ENCODE results near the gene MYO1E. TPM values are rescaled to one million over a fixed set of nuclear protein-coding genes. Genes with fewer than 3 reads are reported as not detected.

MYO1E gene
- total and polyA plus RNA-seq, 2 of the 8 experiments (the other 6 are each of a cell fraction or from before 2014, with no cell fraction given) = 19.6 to 142 TPM

DNA sequence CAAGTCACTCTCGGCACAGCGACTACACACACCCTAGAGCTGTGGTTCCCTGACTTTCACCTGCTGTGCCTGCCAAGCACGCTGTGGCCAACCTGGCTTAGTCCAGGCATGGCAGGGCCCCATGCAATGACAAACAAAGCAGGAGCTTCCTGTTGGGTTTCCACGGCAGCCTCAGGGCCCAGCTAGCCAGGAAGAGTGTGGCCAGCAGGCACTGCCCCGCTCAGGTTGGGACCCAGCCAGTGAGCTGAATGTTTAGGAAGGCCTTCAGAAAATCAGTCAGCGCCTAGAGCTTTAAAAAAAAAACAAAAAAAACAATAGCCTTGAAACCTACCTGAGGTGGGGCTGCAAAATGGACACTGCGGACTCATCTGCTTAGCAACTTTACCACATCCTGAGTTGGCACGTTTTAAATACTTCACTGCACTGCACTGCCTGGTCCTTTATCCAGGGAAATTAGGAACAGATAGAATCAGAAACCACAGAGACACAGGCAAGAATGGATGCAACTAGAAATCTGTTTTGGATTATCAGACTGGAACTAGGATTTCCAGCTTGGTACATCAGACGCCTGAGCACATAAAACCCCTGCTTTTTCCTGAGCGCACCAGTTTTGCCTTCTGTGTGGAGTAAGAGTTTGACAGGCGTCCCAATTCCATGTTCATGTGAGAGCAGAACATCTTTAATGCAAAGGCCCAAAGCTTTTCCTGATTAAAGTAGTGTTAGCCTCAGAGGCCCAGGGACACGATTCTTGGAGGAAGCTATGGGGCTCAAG lies 202.2 kb downstream of the MYO1E start (continued):
- TF ChIP-seq E2F6 (IDR thresholded peaks at IDR 0.05) (no peak), RBBP5 (IDR thresholded peaks at IDR 0.05; ENCODE audit: borderline replicate concordance, low read depth, low read length) (no peak), CHD7 (IDR thresholded peaks at IDR 0.05; ENCODE audit: insufficient replicate concordance, low read length) (no peak), TAF1 (IDR thresholded peaks at IDR 0.05; ENCODE audit: low read depth, low read length) (no peak), EP300 (IDR thresholded peaks at IDR 0.05; ENCODE audit: borderline replicate concordance in 1 of 2, low read depth in 2 of 2, low read length in 2 of 2) (no peak), TBP (IDR thresholded peaks at IDR 0.05; ENCODE audit: low read depth, low read length) (no peak), GABPA (IDR thresholded peaks at IDR 0.05; ENCODE audit: borderline replicate concordance, insufficient read depth, low read length) (no peak), SP1 (IDR thresholded peaks at IDR 0.05; ENCODE audit: low read depth, low read length) (no peak), SIX5 (IDR thresholded peaks at IDR 0.05; ENCODE audit: low read depth, low read length) (no peak), RFX5 (IDR thresholded peaks at IDR 0.05; ENCODE audit: borderline replicate concordance, low read depth, low read length) (no peak)
